Endothelial cell of umbilical vein (primary cell): ENCODE results near the gene FAM118A. TPM values are rescaled to one million over a fixed set of nuclear protein-coding genes. Genes with fewer than 3 reads are reported as not detected.

Experiments used
- BruUV-seq: library from RNA; stranded (reverse); fragments of 400-500 nt; replicated peaks from 2 replicates; lab custom pipeline; 2021; lab: Mats Ljungman, UMichigan
- CTCF ChIA-PET: fragments of 300-600, 350-600 bp; sonication (Branson Sonifier 250); formaldehyde crosslinking; loops from one replicate; lab custom pipeline; 2021; ENCODE audit warnings: antibody characterized with exemption, inconsistent platforms; lab: Charles Lee
- POLR2A ChIA-PET: fragments of 300-600, 350-600 bp; sonication (Branson Sonifier 250); formaldehyde crosslinking; loops from one replicate; lab custom pipeline; 2021; ENCODE audit warnings: antibody characterized with exemption, inconsistent platforms; lab: Charles Lee
- DNase-seq: peaks from one replicate; pipeline ENCODE4 v3.0.0-alpha.2; 2011; ENCODE audit warnings: low read depth, low spot score
- FAIRE-seq: peaks from 2 replicates; lab custom pipeline; 2011; peaks lifted over from hg19 to GRCh38; lab: Jason Lieb, UNC
- H2AFZ ChIP-seq: 2 replicates; pipeline ENCODE4 v1.6.0; 2012; ENCODE audit warnings: low read depth, low read length, control low read depth, inconsistent platforms
- H3K27ac ChIP-seq: 2 replicates; pipeline ENCODE4 v1.5.1; 2011; ENCODE audit warnings: low read depth, mild to moderate bottlenecking, control low read depth, low read length, moderate library complexity; ENCODE audit not compliant: insufficient read depth
- H3K27me3 ChIP-seq, 2 experiments: 2 replicates each; pipeline versions ENCODE4 v1.6.0 to v1.6.1; 2011; ENCODE audit warnings: low read length in 2 of 2, mixed read lengths in 1 of 2; ENCODE audit not compliant: control insufficient read depth in 2 of 2, insufficient read depth in 2 of 2
- H3K36me3 ChIP-seq, 2 experiments: 2 replicates in 1 of 2; 3 replicates in 1 of 2; pipeline ENCODE4 v1.5.1; 2011; ENCODE audit warnings: low read length in 2 of 2, mild to moderate bottlenecking in 1 of 2, moderate library complexity in 1 of 2; ENCODE audit not compliant: control insufficient read depth in 2 of 2, insufficient read depth in 2 of 2; ENCODE audit errors: extremely low read depth in 1 of 2
- H3K4me1 ChIP-seq: 3 replicates; pipeline ENCODE4 v1.5.1; 2011; ENCODE audit warnings: mild to moderate bottlenecking, low read length; ENCODE audit not compliant: control insufficient read depth, insufficient read depth; ENCODE audit errors: extremely low read depth
- H3K4me2 ChIP-seq: 2 replicates; pipeline ENCODE4 v1.6.1; 2011; ENCODE audit warnings: low read length, control low read depth, mixed read lengths; ENCODE audit not compliant: insufficient read depth
- H3K4me3 ChIP-seq, 3 experiments: fragments of 200-600 bp in 1 of 3; sonication (generic), shearing (Covaris generic) in 1 of 3; replicated peaks in 1 of 3; 2 replicates each; pipeline ENCODE4 v1.5.1; 2011 to 2016; ENCODE audit warnings: control low read depth in 3 of 3, low read length in 3 of 3, mild to moderate bottlenecking in 2 of 3, inconsistent platforms in 1 of 3, low read depth in 1 of 3, moderate library complexity in 1 of 3; ENCODE audit not compliant: insufficient read depth in 1 of 3
- H3K79me2 ChIP-seq: 2 replicates; pipeline ENCODE4 v1.6.0; 2012; ENCODE audit warnings: low read length, inconsistent platforms; ENCODE audit not compliant: control insufficient read depth, insufficient read depth
- H3K9ac ChIP-seq: replicated peaks from 2 replicates; pipeline ENCODE3; 2011; ENCODE audit warnings: low read length, control low read depth; ENCODE audit not compliant: insufficient read depth; ENCODE audit errors: extremely low read depth
- H3K9me1 ChIP-seq: replicated peaks from 3 replicates; pipeline ENCODE4 v1.6.0; 2011; ENCODE audit warnings: mild to moderate bottlenecking, low read length; ENCODE audit not compliant: control insufficient read depth, insufficient read depth; ENCODE audit errors: extremely low read depth
- H3K9me3 ChIP-seq: replicated peaks from 2 replicates; pipeline ENCODE4 v1.5.1; 2012; ENCODE audit warnings: low read length, inconsistent platforms; ENCODE audit not compliant: control insufficient read depth, insufficient read depth
- H4K20me1 ChIP-seq: replicated peaks from 2 replicates; pipeline ENCODE3; 2011; ENCODE audit warnings: mild to moderate bottlenecking, low read length; ENCODE audit not compliant: control insufficient read depth, insufficient read depth; ENCODE audit errors: extremely low read depth
- CTCF ChIP-seq, 2 donors: IDR thresholded peaks; 1 replicate in 1 of 2; 2 replicates in 1 of 2; pipeline ENCODE4 v1.5.1; 2011; ENCODE audit warnings: low read length in 2 of 2, mild to moderate bottlenecking in 2 of 2, moderate library complexity in 2 of 2, control low read depth in 1 of 2, inconsistent platforms in 1 of 2, low read depth in 1 of 2; ENCODE audit not compliant: insufficient read depth in 1 of 2; ENCODE audit errors: extremely low read depth in 1 of 2
- EZH2 ChIP-seq: IDR thresholded peaks from 2 replicates; pipeline ENCODE4 v1.6.1; 2012; ENCODE audit warnings: borderline replicate concordance, low read depth, mild to moderate bottlenecking, moderate library complexity, low read length, inconsistent platforms; ENCODE audit not compliant: severe bottlenecking
- FOS ChIP-seq: IDR thresholded peaks from 2 replicates; pipeline ENCODE4 v1.6.1; 2011; ENCODE audit warnings: mild to moderate bottlenecking, low read length, moderate library complexity, borderline replicate concordance; ENCODE audit not compliant: insufficient read depth
- GATA2 ChIP-seq: IDR thresholded peaks from 2 replicates; pipeline ENCODE4 v1.7.0; 2011; ENCODE audit warnings: low read depth, mild to moderate bottlenecking, moderate library complexity, mixed read lengths, low read length; ENCODE audit not compliant: insufficient read length, insufficient read depth
- JUN ChIP-seq: IDR thresholded peaks from 2 replicates; pipeline ENCODE4 v1.6.1; 2011; ENCODE audit warnings: borderline replicate concordance, low read depth; ENCODE audit not compliant: insufficient read length, insufficient read depth
- MAX ChIP-seq: IDR thresholded peaks from 2 replicates; pipeline ENCODE4 v1.6.1; 2011; ENCODE audit not compliant: insufficient read depth, insufficient read length
- MYC ChIP-seq: IDR thresholded peaks from one replicate; pipeline ENCODE4 v1.6.1; 2011; ENCODE audit warnings: mild to moderate bottlenecking, low read depth, low read length
- POLR2A ChIP-seq: IDR thresholded peaks from 2 replicates; pipeline ENCODE4 v1.6.1; 2012; ENCODE audit warnings: low read depth, mild to moderate bottlenecking, control low read depth, low read length
- POLR2AphosphoS5 ChIP-seq: IDR thresholded peaks from 2 replicates; pipeline ENCODE4 v1.6.1; 2012; ENCODE audit warnings: low read depth, mild to moderate bottlenecking, control low read depth, low read length, moderate library complexity; ENCODE audit not compliant: insufficient read depth
- dilution Hi-C: fragments of 300-500 bp; cut with MboI; formaldehyde crosslinking; loops from one replicate; pipeline ENCODE4 v1.15.0; 2019; ENCODE audit warnings: low sequenced_read_pairs; ENCODE audit not compliant: extremely low pct_ligation_motif_present
- intact Hi-C: fragments of 100-400 bp; cut with micrococcal nuclease; formaldehyde crosslinking; loops from one replicate; pipeline ENCODE4 v1.10.0; 2022
- polyA plus RNA-seq, 4 experiments: library from polyadenylated mRNA; depleted of rRNA in 3 of 4; stranded (reverse) in 3 of 4; unstranded in 1 of 4; fragments of >200 nt; gene quantifications; 2 replicates each; pipeline versions ENCODE4 v1.2.1 to v1.2.3, GENCODE V29; 2011 to 2012; ENCODE audit warnings: missing spikeins in 1 of 4
- total RNA-seq: library from RNA; stranded (reverse); gene quantifications from 2 replicates; pipeline ENCODE4 v1.2.3, GENCODE V29; 2021

Gene FAM118A
- total and polyA plus RNA-seq, 2 donors (not counting 3 experiments of a cell fraction or from before 2014, with no cell fraction given), result 20.2 to 25.6 TPM

DNA sequence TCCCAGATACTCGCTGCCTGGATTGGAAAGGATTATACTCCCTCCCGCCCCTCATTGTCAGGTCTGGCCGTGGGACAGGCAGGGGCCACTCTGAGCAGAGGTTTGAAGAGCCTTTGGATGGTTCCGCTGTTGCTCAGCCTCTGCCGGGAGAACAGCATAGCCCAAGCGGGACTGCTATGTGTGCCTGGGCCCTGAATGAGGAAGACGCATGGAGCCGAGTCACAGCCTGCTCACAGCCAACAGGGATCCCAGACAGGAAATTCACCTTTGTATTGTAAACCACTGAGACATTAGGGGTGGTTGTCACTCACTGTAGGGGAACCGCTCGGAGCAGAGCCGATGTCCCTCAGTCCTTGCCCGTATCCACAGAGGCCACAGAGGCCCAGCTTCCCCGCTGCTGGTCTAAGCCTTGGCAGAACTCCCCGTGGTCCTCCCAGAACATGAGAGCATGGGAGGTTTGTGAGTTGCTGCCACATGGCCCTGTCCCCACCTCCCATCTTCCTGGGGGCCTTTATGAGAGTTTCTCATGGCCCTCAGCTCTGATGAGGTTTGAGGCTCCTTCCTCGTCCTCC lies 10.7 kb upstream of the FAM118A start:
- H3K9me1 ChIP-seq, result no peaks in the 10 kb centered on the region
- no peak overlapping the region for H3K9ac ChIP-seq
- no peak for TF ChIP-seq CTCF (IDR thresholded peaks at IDR 0.05; ENCODE audit: extremely low read depth in 1 of 2, insufficient read depth in 1 of 2, low read depth in 1 of 2, low read length in 2 of 2)
- TF ChIP-seq POLR2A, result no peak
- TF ChIP-seq FOS, result no peak
- TF ChIP-seq POLR2AphosphoS5, result no peak
- DNase-seq (no peak), FAIRE-seq (no peak)
- H3K4me3 ChIP-seq, result no peak overlapping the region
- H3K27me3 ChIP-seq, result peaks cover 0 to 2% of the 10 kb centered on the region in 2 experiments
- H2AFZ ChIP-seq, result no peak overlapping the region
- H3K79me2 ChIP-seq, result no peaks in the 10 kb centered on the region
- intact Hi-C loops (no loop called here), dilution Hi-C loops (no loop called here)
- BruUV-seq, result no TSS peak
- H3K36me3 ChIP-seq, result no peaks in the 10 kb centered on the region
- no peaks in the 10 kb centered on the region for H3K4me1 ChIP-seq
- H3K27ac ChIP-seq, result no peak overlapping the region
- POLR2A ChIA-PET, result no interaction called here
- H4K20me1 ChIP-seq, result no peaks in the 10 kb centered on the region
- no peak overlapping the region for H3K4me2 ChIP-seq
- CTCF ChIA-PET, result no interaction called here
- no peaks in the 10 kb centered on the region for H3K9me3 ChIP-seq

- no peak for TF ChIP-seq EZH2
- no peak for TF ChIP-seq JUN
- TF ChIP-seq CTCF (IDR thresholded peaks at IDR 0.05; ENCODE audit: extremely low read depth in 1 of 2, insufficient read depth in 1 of 2, low read depth in 1 of 2, low read length in 2 of 2), result no peak
- TF ChIP-seq POLR2AphosphoS5, result no peak
- TF ChIP-seq MAX, result no peak
- no peak for TF ChIP-seq POLR2A
- TF ChIP-seq MYC, result no peak
- no peak for TF ChIP-seq FOS
- no peak for TF ChIP-seq GATA2
- ChIA-PET POLR2A (interaction anchor here (0.5 kb wide), 1 partner anchor 49 kb away, joined by 4 read pairs; no protein-coding TSS in a partner anchor), CTCF (no interaction called here)
- dilution Hi-C loops, result no loop called here
- Histone ChIP-seq H3K4me1 (no peaks in the 10 kb centered on the region), H3K4me2 (no peak overlapping the region), H2AFZ (no peak overlapping the region), H3K9me1 (no peaks in the 10 kb centered on the region), H4K20me1 (no peaks in the 10 kb centered on the region), H3K9ac (no peak overlapping the region), H3K36me3 (no peaks in the 10 kb centered on the region), H3K27me3 (peaks cover 0 to 2% of the 10 kb centered on the region in 2 experiments), H3K4me3 (no peak overlapping the region), H3K79me2 (no peaks in the 10 kb centered on the region), H3K9me3 (no peaks in the 10 kb centered on the region), H3K27ac (no peak overlapping the region)
- intact Hi-C loops, result no loop called here
- no TSS peak for BruUV-seq
- no peak for FAIRE-seq
- no peak for DNase-seq
These were observed 7.0 kb upstream of the FAM118A start for GRCh38 chr22:45302751-45303150.
